Activated CD4-positive, alpha-beta memory T cell treated with anti-CD3 and anti-CD28 coated beads, Interleukin-2, amount 10 ng/mL, durations not matched to agents 7 days and 5 days (primary cell): Measurements from ENCODE around the gene ABCA5. TPM values are rescaled to one million over a fixed set of nuclear protein-coding genes. Genes with fewer than 3 reads are reported as not detected.
A peak's percentile ranks its signal among the peaks of the same experiment; 100 is the strongest.

ENCODE experiments used
- CTCF ChIA-PET: fragments of 350-600 bp; sonication (Branson Sonifier 250); formaldehyde crosslinking; loops from one replicate; lab custom pipeline; 2021; ENCODE audit warnings: antibody characterized with exemption, inconsistent platforms; lab: Charles Lee
- POLR2A ChIA-PET: fragments of 350-600 bp; sonication (Branson Sonifier 250); formaldehyde crosslinking; loops from one replicate; lab custom pipeline; 2021; ENCODE audit warnings: antibody characterized with exemption; lab: Charles Lee
- DNase-seq: peaks from one replicate; pipeline ENCODE4 v3.0.0-alpha.2; 2020
- H3K27ac Mint-ChIP-seq: one replicate; pipeline ENCODE4 v1.8.0; 2021; ENCODE audit warnings: mild to moderate bottlenecking, mixed read lengths
- H3K27me3 Mint-ChIP-seq: one replicate; pipeline ENCODE4 v1.8.0; 2021; ENCODE audit warnings: mixed read lengths
- H3K36me3 Mint-ChIP-seq: one replicate; pipeline ENCODE4 v1.8.0; 2021; ENCODE audit warnings: low read depth, mixed read lengths
- H3K4me1 Mint-ChIP-seq: one replicate; pipeline ENCODE4 v1.8.0; 2021; ENCODE audit warnings: mixed read lengths
- H3K4me3 Mint-ChIP-seq: one replicate; pipeline ENCODE4 v1.8.0; 2021; ENCODE audit warnings: mild to moderate bottlenecking, mixed read lengths
- H3K9me3 Mint-ChIP-seq: one replicate; pipeline ENCODE4 v1.8.0; 2021; ENCODE audit warnings: mixed read lengths
- total RNA-seq, 2 experiments: library from RNA; stranded (reverse); gene quantifications; one replicate each; pipeline ENCODE4 v1.2.3, GENCODE V29; 2021

Gene ABCA5
- total RNA-seq, 2 experiments from 2014 or later = 16.5 to 18.2 TPM

GRCh38 chr17:69236464-69236863 is 90.5 kb downstream of the ABCA5 start:
- no peak for DNase-seq
- H3K4me1 Mint-ChIP-seq = no peaks in the 10 kb centered on the region
- ChIA-PET POLR2A (interaction anchor here (0.9 kb wide), 1 partner anchor 13 kb away, joined by 3 read pairs; no protein-coding TSS in a partner anchor), CTCF (interaction anchor here (1.1 to 1.8 kb wide), 5 partner anchors 8 to 460 kb away, joined by 4 to 9 read pairs (median 5); no protein-coding TSS in a partner anchor)
- no peaks in the 10 kb centered on the region for H3K9me3 Mint-ChIP-seq
- no peak overlapping the region for H3K27ac Mint-ChIP-seq
- no peak overlapping the region for H3K4me3 Mint-ChIP-seq
- peaks cover 3% of the 10 kb centered on the region for H3K27me3 Mint-ChIP-seq
- no peaks in the 10 kb centered on the region for H3K36me3 Mint-ChIP-seq

GRCh38 chr17:69235338-69236058 is 91.4 kb downstream of the ABCA5 start:
- peaks cover 3% of the 10 kb centered on the region for H3K27me3 Mint-ChIP-seq
- no peak overlapping the region for H3K27ac Mint-ChIP-seq
- H3K4me1 Mint-ChIP-seq = no peaks in the 10 kb centered on the region
- no peaks in the 10 kb centered on the region for H3K9me3 Mint-ChIP-seq
- POLR2A ChIA-PET = interaction anchor here (0.9 kb wide), 1 partner anchor 14 kb away, joined by 3 read pairs; no protein-coding TSS in a partner anchor
- CTCF ChIA-PET = interaction anchor here (0.5 to 1.8 kb wide), 8 partner anchors 9 to 459 kb away, joined by 3 to 9 read pairs (median 4); no protein-coding TSS in a partner anchor
- no peaks in the 10 kb centered on the region for H3K36me3 Mint-ChIP-seq
- DNase-seq = peak; percentile 71
- H3K4me3 Mint-ChIP-seq = no peak overlapping the region

DNA sequence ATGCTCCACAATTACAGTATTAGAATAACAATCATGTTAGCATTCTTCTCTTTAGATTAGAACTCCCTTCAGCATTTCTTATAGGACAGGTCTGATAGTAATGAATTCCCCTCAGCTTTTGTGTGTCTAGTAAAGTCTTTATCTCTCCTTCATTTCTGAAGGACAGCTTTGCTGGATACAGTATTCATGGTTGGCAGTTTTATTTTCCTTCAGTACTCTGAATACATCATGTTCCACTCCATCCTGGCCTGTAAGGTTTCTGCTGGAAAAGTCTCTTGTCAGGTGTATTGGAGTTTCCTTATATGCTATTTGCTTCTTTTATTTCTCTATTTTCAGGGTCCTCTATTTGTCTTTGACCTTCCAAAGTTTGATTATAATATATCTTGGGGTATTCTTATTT is 94.3 kb downstream of the ABCA5 start:
- POLR2A ChIA-PET = no interaction called here
- no peaks in the 10 kb centered on the region for H3K4me1 Mint-ChIP-seq
- H3K27ac Mint-ChIP-seq = no peak overlapping the region
- H3K9me3 Mint-ChIP-seq = no peaks in the 10 kb centered on the region
- no peak for DNase-seq
- H3K4me3 Mint-ChIP-seq = no peak overlapping the region
- CTCF ChIA-PET = no interaction called here
- no peaks in the 10 kb centered on the region for H3K36me3 Mint-ChIP-seq
- H3K27me3 Mint-ChIP-seq = peaks cover 5% of the 10 kb centered on the region

DNA sequence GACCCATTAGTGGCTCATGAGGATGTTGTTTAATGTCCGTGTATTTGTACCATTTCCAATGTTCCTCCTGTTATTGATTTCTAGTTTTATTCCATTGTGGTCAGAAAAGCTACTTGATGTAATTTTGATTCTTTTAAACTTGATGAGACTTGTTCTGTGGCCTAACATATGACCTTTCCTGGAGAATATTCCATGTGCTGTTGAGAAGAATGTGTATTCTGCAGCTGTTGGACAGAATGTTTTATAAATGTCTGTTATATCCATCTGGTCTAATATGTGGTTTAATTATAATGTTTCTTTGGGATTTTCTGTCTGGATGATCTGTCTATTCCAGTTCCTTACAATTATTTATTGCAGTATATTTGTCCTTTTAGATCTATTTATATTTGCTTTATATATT is 95.4 kb downstream of the ABCA5 start:
- ChIA-PET CTCF (no interaction called here), POLR2A (no interaction called here)
- Mint-ChIP-seq H3K9me3 (no peaks in the 10 kb centered on the region), H3K36me3 (no peaks in the 10 kb centered on the region), H3K27ac (no peak overlapping the region), H3K4me3 (no peak overlapping the region), H3K4me1 (peaks cover 3% of the 10 kb centered on the region), H3K27me3 (peaks cover 8% of the 10 kb centered on the region)
- DNase-seq = no peak

DNA sequence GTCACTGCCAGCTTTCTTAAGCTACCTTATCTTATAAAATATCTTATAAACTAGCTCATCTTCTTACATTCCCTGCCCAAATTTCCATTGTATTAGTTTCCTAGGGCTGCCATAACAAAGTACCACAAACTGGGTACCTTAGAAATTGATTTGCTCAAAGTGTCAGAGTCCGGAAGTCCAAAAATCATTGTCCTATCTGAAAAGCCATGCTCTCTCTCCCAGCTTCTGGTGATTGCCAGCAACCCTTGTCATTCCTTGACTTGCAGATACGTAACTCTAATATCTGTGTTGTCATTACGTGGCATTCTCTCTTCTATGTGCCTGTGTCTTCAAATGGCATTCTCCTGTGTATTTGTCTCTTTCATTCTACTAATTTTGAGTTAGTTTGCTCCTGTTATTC is 96.0 kb downstream of the ABCA5 start:
- no peak for DNase-seq
- ChIA-PET CTCF (no interaction called here), POLR2A (no interaction called here)
- H3K9me3 Mint-ChIP-seq = no peaks in the 10 kb centered on the region
- peaks cover 3% of the 10 kb centered on the region for H3K4me1 Mint-ChIP-seq
- H3K27me3 Mint-ChIP-seq = peaks cover 8% of the 10 kb centered on the region
- H3K36me3 Mint-ChIP-seq = no peaks in the 10 kb centered on the region
- no peak overlapping the region for H3K27ac Mint-ChIP-seq
- H3K4me3 Mint-ChIP-seq = no peak overlapping the region

GRCh38 chr17:69228576-69228975 is 98.4 kb downstream of the ABCA5 start, which contains the start of gene ABCA10:
TSS of gene ABCA10 (minus strand) at chr17:69228824. CDS start at chr17:69225358, 3,466 bp downstream.
- Mint-ChIP-seq H3K4me1 (peaks cover 6% of the 10 kb centered on the region), H3K4me3 (no peak within 1 kb of the TSS), H3K9me3 (no peaks in the 10 kb centered on the region), H3K27me3 (peaks cover 8% of the 10 kb centered on the region), H3K36me3 (no peaks in the 10 kb centered on the region), H3K27ac (no peak within 1 kb of the TSS)
- DNase-seq = no peak
- CTCF ChIA-PET = no interaction called here
- POLR2A ChIA-PET = no interaction called here

- Mint-ChIP-seq H3K27ac (no peak overlapping the region), H3K9me3 (no peaks in the 10 kb centered on the region), H3K36me3 (no peaks in the 10 kb centered on the region), H3K4me1 (peaks cover 6% of the 10 kb centered on the region), H3K27me3 (peaks cover 6% of the 10 kb centered on the region), H3K4me3 (no peak overlapping the region)
- CTCF ChIA-PET = no interaction called here
- POLR2A ChIA-PET = no interaction called here
- no peak for DNase-seq
These were observed 98.9 kb downstream of the ABCA5 start for GRCh38 chr17:69228018-69228417.

DNA sequence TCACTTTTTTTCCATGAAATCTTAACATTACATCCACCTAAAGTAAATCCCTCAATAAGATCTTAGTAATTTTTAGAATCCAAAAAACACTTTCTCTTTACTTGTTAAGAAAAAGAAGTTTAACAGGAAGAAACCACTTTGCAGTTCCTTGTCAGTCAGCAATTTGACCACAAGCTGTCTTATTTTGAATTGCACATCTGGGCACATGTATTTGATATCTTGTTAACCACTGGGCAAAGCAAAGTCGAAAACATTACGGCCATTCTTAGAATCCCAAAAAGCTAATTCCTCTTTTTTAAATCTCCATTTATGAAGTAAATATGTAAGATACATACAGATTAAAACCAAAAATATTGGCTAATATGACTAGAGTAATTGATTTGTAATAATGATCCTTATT is 99.4 kb downstream of the ABCA5 start:
- Mint-ChIP-seq H3K9me3 (no peaks in the 10 kb centered on the region), H3K4me1 (peaks cover 6% of the 10 kb centered on the region)
- CTCF ChIA-PET = no interaction called here

DNA sequence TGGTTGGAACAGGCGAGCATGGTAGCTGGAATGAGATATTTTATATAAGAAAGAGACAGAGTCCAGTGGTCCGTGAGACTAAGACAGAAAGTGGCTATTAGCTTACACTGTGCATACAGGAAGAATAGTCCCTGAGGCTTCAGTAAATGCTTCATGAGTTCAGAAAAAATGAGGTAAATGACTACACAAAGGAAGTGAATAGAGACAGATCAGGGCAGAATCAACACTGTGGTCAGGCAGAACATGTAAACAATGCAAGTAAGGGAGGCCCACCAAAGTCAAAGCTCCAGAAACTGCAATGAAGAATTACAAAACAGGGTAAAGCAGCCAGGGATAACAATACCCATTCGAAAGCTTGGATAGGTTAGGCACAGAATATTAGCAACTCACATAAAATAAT is 103.1 kb downstream of the ABCA5 start:
- CTCF ChIA-PET = no interaction called here
- H3K4me1 Mint-ChIP-seq = peaks cover 6% of the 10 kb centered on the region

More for the DNA sequence above, 99.4 kb downstream of the ABCA5 start:
- no peak overlapping the region for H3K4me3 Mint-ChIP-seq
- no peak for DNase-seq
- peaks cover 5% of the 10 kb centered on the region for H3K27me3 Mint-ChIP-seq
- no peaks in the 10 kb centered on the region for H3K36me3 Mint-ChIP-seq
- H3K27ac Mint-ChIP-seq = no peak overlapping the region
- POLR2A ChIA-PET = no interaction called here

DNA sequence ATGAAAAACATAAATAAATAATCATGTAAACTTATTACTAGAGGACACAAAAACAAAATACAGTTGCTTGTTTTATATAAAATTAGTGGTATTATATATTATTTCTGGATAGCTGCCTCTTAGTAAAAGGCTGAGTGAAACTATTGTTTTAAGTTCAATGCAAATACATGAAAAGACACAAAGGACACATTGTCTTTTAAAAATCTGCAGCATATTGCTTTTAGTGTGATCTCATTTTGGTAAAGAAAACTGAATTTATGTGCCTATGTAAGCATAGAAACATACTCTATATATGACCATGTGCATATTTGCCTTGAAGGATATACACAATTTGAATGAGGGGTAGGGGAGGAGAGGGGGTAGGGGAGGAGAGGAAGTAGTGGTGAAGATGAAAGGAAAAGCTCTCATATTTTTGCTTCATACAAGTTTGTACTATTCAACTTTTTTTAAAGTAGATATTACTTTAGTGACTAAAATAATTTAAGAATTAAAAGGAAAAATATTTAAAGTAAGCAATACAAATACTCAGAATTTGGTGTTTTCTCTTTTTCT is 104.2 kb downstream of the ABCA5 start:
- ChIA-PET CTCF (no interaction called here), POLR2A (no interaction called here)
- Mint-ChIP-seq H3K9me3 (no peaks in the 10 kb centered on the region), H3K27ac (no peak overlapping the region), H3K4me1 (peaks cover 6% of the 10 kb centered on the region), H3K27me3 (peaks cover 3% of the 10 kb centered on the region), H3K36me3 (no peaks in the 10 kb centered on the region), H3K4me3 (no peak overlapping the region)
- no peak for DNase-seq

More for the DNA sequence above, 103.1 kb downstream of the ABCA5 start:
- POLR2A ChIA-PET = no interaction called here
- H3K36me3 Mint-ChIP-seq = no peaks in the 10 kb centered on the region
- H3K27ac Mint-ChIP-seq = no peak overlapping the region
- H3K9me3 Mint-ChIP-seq = no peaks in the 10 kb centered on the region
- DNase-seq = no peak
- peaks cover 3% of the 10 kb centered on the region for H3K27me3 Mint-ChIP-seq
- no peak overlapping the region for H3K4me3 Mint-ChIP-seq

DNA sequence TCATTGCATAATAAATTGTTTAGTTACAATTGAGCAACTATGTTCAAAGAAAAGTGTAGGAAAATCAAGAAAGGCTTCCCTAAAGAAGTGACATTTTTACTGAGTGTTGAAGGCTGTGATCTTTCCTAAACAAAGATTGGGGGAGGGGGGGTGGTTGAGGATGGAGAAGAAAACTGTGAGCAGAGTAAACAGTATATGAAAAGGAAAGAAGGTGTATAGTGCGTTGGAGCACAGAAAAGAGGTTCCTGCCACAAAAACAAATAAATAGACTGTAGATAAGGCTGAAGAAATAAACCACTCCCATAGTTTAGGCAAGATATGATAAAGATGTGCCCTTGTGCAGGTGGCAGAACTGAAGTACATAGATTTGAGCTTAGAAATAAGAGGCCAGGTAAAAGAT is 106.8 kb downstream of the ABCA5 start:
- H3K4me3 Mint-ChIP-seq = no peak overlapping the region
- no peak for DNase-seq
- H3K9me3 Mint-ChIP-seq = no peaks in the 10 kb centered on the region
- peaks cover 3% of the 10 kb centered on the region for H3K4me1 Mint-ChIP-seq
- POLR2A ChIA-PET = no interaction called here
- no peaks in the 10 kb centered on the region for H3K36me3 Mint-ChIP-seq
- H3K27ac Mint-ChIP-seq = no peak overlapping the region
- CTCF ChIA-PET = no interaction called here
- H3K27me3 Mint-ChIP-seq = no peaks in the 10 kb centered on the region

- POLR2A ChIA-PET = no interaction called here
- DNase-seq = no peak
These were observed 107.9 kb downstream of the ABCA5 start for GRCh38 chr17:69218986-69219385.

DNA sequence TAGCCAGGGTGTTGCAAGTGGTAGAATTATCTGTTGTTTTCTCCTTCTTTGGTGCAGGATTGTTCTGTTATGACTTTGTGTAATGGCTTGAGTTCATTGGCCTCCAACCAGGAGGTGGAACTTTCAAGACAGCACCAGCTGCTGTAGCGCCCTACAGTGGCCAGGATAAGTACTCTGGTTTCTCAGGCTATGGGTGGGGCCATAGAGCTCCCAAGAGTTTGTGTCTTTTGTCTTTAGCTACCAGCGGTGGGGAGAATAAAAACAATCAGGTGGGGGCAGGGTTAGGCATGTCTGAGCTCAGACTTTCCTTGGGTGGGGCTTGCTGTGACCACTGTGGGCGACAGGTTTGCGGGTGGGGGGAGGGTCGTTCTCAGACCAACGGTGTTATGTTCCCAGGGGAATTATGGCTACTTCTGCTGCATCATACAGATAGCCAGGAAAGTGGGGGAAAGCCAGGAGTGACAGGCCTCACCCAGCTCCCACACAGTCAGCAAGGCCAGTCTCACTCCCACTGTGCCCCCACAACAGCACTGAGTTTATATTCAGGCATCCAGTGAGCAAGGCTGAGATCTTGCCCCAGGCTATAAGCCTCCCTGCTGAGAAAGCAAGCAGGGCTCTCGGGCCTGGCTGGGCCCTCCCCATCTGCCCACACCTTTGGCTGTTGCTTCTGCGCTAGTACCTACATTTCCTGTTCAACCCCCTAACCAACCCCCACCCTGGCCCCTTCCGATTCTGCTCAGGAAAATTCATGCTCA is 113.7 kb downstream of the ABCA5 start:
- no peaks in the 10 kb centered on the region for H3K4me1 Mint-ChIP-seq
- H3K27me3 Mint-ChIP-seq = no peaks in the 10 kb centered on the region
- H3K27ac Mint-ChIP-seq = no peak overlapping the region
- no peaks in the 10 kb centered on the region for H3K36me3 Mint-ChIP-seq
- POLR2A ChIA-PET = no interaction called here
- CTCF ChIA-PET = no interaction called here
- DNase-seq = no peak
- H3K4me3 Mint-ChIP-seq = no peak overlapping the region
- no peaks in the 10 kb centered on the region for H3K9me3 Mint-ChIP-seq

More at GRCh38 chr17:69218986-69219385, 107.9 kb downstream of the ABCA5 start:
- CTCF ChIA-PET = no interaction called here
- Mint-ChIP-seq H3K36me3 (no peaks in the 10 kb centered on the region), H3K9me3 (no peaks in the 10 kb centered on the region), H3K27ac (no peak overlapping the region), H3K4me1 (peaks cover 3% of the 10 kb centered on the region), H3K4me3 (no peak overlapping the region), H3K27me3 (no peaks in the 10 kb centered on the region)
